H1 (cell line): ENCODE data around the gene STAU1. TPM values are rescaled to one million over a fixed set of nuclear protein-coding genes. Genes with fewer than 3 reads are reported as not detected.

Source experiments
- CTCF ChIA-PET: fragments of 300-600 bp; sonication (Branson Sonifier 250); formaldehyde crosslinking; loops from one replicate; lab custom pipeline; 2021; ENCODE audit not compliant: partially characterized antibody; lab: Charles Lee
- POLR2A ChIA-PET: fragments of 300-600 bp; sonication (Branson Sonifier 250); formaldehyde crosslinking; loops from one replicate; lab custom pipeline; 2021; ENCODE audit warnings: inconsistent platforms; ENCODE audit not compliant: partially characterized antibody; lab: Charles Lee
- DNase-seq, 2 experiments: peaks; one replicate each; pipeline versions ENCODE4 v3.0.0 to v3.0.0-alpha.2; 2010 to 2022; ENCODE audit warnings: low spot score in 2 of 2, low read depth in 1 of 2, mixed read lengths in 1 of 2
- FAIRE-seq: peaks from 2 replicates; lab custom pipeline; 2011; peaks lifted over from hg19 to GRCh38; lab: Jason Lieb, UNC
- H2AFZ ChIP-seq: 2 replicates; pipeline ENCODE4 v1.8.1; 2012; ENCODE audit warnings: low read length, inconsistent platforms
- H2AK5ac ChIP-seq: 2 replicates; pipeline ENCODE4 v1.6.1; 2013; ENCODE audit warnings: low read depth, low read length
- H2BK120ac ChIP-seq: replicated peaks from 2 replicates; pipeline ENCODE3; 2013; ENCODE audit warnings: low read depth, low read length, inconsistent platforms
- H2BK12ac ChIP-seq: 2 replicates; pipeline ENCODE4 v1.6.1; 2013; ENCODE audit warnings: low read depth, low read length
- H2BK15ac ChIP-seq: 2 replicates; pipeline ENCODE4 v1.6.1; 2013; ENCODE audit warnings: low read length
- H2BK20ac ChIP-seq: 2 replicates; pipeline ENCODE4 v1.6.1; 2013; ENCODE audit warnings: low read length
- H2BK5ac ChIP-seq: 2 replicates; pipeline ENCODE4 v1.6.1; 2013; ENCODE audit warnings: low read depth, low read length
- H3K14ac ChIP-seq: 2 replicates; pipeline ENCODE4 v1.6.1; 2013; ENCODE audit warnings: inconsistent platforms; ENCODE audit not compliant: insufficient read length
- H3K18ac ChIP-seq: 2 replicates; pipeline ENCODE4 v1.6.1; 2013; ENCODE audit warnings: low read length; ENCODE audit errors: extremely low read depth
- H3K23ac ChIP-seq: 2 replicates; pipeline ENCODE4 v1.6.1; 2013; ENCODE audit warnings: inconsistent platforms; ENCODE audit not compliant: insufficient read length
- H3K23me2 ChIP-seq: 2 replicates; pipeline ENCODE4 v1.6.1; 2013; ENCODE audit warnings: low read depth, low read length
- H3K27ac ChIP-seq: 2 replicates; pipeline ENCODE4 v1.6.1; 2011; ENCODE audit warnings: low read depth, low read length, inconsistent platforms
- H3K27me3 ChIP-seq, 4 experiments: replicated peaks in 1 of 4; 1 replicate in 1 of 4; 2 replicates in 3 of 4; pipeline versions ENCODE4 v1.6.1 to v1.8.1; 2011 to 2013; ENCODE audit warnings: low read length in 3 of 4, mild to moderate bottlenecking in 3 of 4, inconsistent platforms in 2 of 4, mixed read lengths in 2 of 4, moderate library complexity in 1 of 4; ENCODE audit not compliant: control insufficient read depth in 3 of 4, insufficient read depth in 3 of 4; ENCODE audit errors: extremely low read depth in 1 of 4
- H3K36me3 ChIP-seq, 4 experiments: 2 replicates each; pipeline versions ENCODE4 v1.6.1 to v1.8.1; 2011 to 2013; ENCODE audit warnings: mild to moderate bottlenecking in 4 of 4, low read length in 3 of 4, moderate library complexity in 2 of 4, control low read depth in 1 of 4, inconsistent platforms in 1 of 4; ENCODE audit not compliant: insufficient read depth in 4 of 4, control insufficient read depth in 2 of 4
- H3K4ac ChIP-seq: replicated peaks from 2 replicates; pipeline ENCODE3; 2013; ENCODE audit warnings: low read length, low read depth, mixed read lengths, inconsistent platforms; ENCODE audit not compliant: insufficient read length
- H3K4me1 ChIP-seq, 4 experiments: replicated peaks in 1 of 4; 1 replicate in 1 of 4; 2 replicates in 3 of 4; pipeline versions ENCODE4 v1.6.1 to v1.8.1; 2011 to 2013; ENCODE audit warnings: low read length in 3 of 4, inconsistent platforms in 2 of 4, mixed read lengths in 1 of 4; ENCODE audit not compliant: insufficient read depth in 4 of 4, control insufficient read depth in 3 of 4
- H3K4me2 ChIP-seq, 2 experiments: 2 replicates each; pipeline versions ENCODE4 v1.6.1 to v1.8.1; 2011 to 2013; ENCODE audit warnings: low read depth in 2 of 2, low read length in 2 of 2, control low read depth in 1 of 2, inconsistent platforms in 1 of 2, mild to moderate bottlenecking in 1 of 2; ENCODE audit not compliant: insufficient read depth in 1 of 2
- H3K4me3 ChIP-seq, 4 experiments: fragments of 200-600, 300-600 bp in 1 of 4; sonication (generic), shearing (Covaris generic), sonication (Bioruptor Twin) in 1 of 4; 2 replicates each; pipeline versions ENCODE4 v1.5.1 to v1.8.1; 2011 to 2016; ENCODE audit warnings: low read length in 4 of 4, low read depth in 3 of 4, control low read depth in 2 of 4, inconsistent platforms in 2 of 4, mild to moderate bottlenecking in 2 of 4, mixed read lengths in 1 of 4, moderate library complexity in 1 of 4; ENCODE audit not compliant: insufficient read depth in 2 of 4; ENCODE audit errors: extremely low read depth in 1 of 4
- H3K56ac ChIP-seq: replicated peaks from 2 replicates; pipeline ENCODE3; 2013; ENCODE audit warnings: low read depth, mild to moderate bottlenecking, mixed read lengths, low read length, inconsistent platforms; ENCODE audit not compliant: insufficient read length
- H3K79me1 ChIP-seq: 2 replicates; pipeline ENCODE4 v1.6.1; 2013; ENCODE audit warnings: low read depth, low read length, control low read depth
- H3K79me2 ChIP-seq, 2 experiments: 2 replicates each; pipeline versions ENCODE4 v1.6.1 to v1.8.1; 2012 to 2013; ENCODE audit warnings: low read length in 2 of 2, mild to moderate bottlenecking in 2 of 2, inconsistent platforms in 1 of 2; ENCODE audit not compliant: insufficient read depth in 2 of 2, control insufficient read depth in 1 of 2
- H3K9ac ChIP-seq, 4 experiments: replicated peaks in 1 of 4; 1 replicate in 1 of 4; 2 replicates in 3 of 4; pipeline versions ENCODE4 v1.6.1 to v1.8.1; 2011 to 2013; ENCODE audit warnings: low read depth in 3 of 4, low read length in 3 of 4, control low read depth in 2 of 4, mild to moderate bottlenecking in 2 of 4, moderate library complexity in 2 of 4, inconsistent platforms in 1 of 4; ENCODE audit errors: extremely low read depth in 1 of 4
- H3K9me3 ChIP-seq, 2 experiments: 2 replicates each; pipeline versions ENCODE4 v1.6.1 to v1.8.1; 2012 to 2013; ENCODE audit warnings: mild to moderate bottlenecking in 2 of 2, moderate library complexity in 2 of 2, control low read depth in 1 of 2, inconsistent platforms in 1 of 2, low read depth in 1 of 2, low read length in 1 of 2, mixed read lengths in 1 of 2; ENCODE audit not compliant: insufficient read depth in 2 of 2
- H4K20me1 ChIP-seq, 2 experiments: replicated peaks in 1 of 2; 2 replicates each; pipeline versions ENCODE3 to v1.8.1; 2011 to 2013; ENCODE audit warnings: inconsistent platforms in 2 of 2, low read length in 2 of 2, mild to moderate bottlenecking in 1 of 2; ENCODE audit not compliant: insufficient read depth in 2 of 2, control insufficient read depth in 1 of 2
- H4K5ac ChIP-seq: 2 replicates; pipeline ENCODE4 v1.6.1; 2013; ENCODE audit warnings: low read length, low read depth, mixed read lengths, inconsistent platforms; ENCODE audit not compliant: insufficient read length
- H4K8ac ChIP-seq: 2 replicates; pipeline ENCODE4 v1.8.0; 2013; ENCODE audit warnings: mild to moderate bottlenecking, moderate library complexity, low read length, inconsistent platforms; ENCODE audit not compliant: insufficient read depth; ENCODE audit errors: extremely low read depth
- H4K91ac ChIP-seq: replicated peaks from 2 replicates; pipeline ENCODE3; 2013; ENCODE audit warnings: low read length, mixed read lengths, inconsistent platforms; ENCODE audit not compliant: insufficient read length
- EGR1 ChIP-seq: IDR thresholded peaks from 2 replicates; pipeline ENCODE4 v1.6.1; 2011; ENCODE audit warnings: low read depth, low read length, borderline replicate concordance
- GTF2F1 ChIP-seq: IDR thresholded peaks from 2 replicates; pipeline ENCODE4 v1.6.1; 2012; ENCODE audit warnings: low read depth, low read length, improper control_type of control experiment, borderline replicate concordance
- HDAC2 ChIP-seq, 2 experiments: fragments of 300-600 bp in 1 of 2; sonication (generic) in 1 of 2; IDR thresholded peaks; 2 replicates each; pipeline ENCODE4 v1.6.1; 2011 to 2012; ENCODE audit warnings: low read depth in 2 of 2, low read length in 2 of 2, mild to moderate bottlenecking in 2 of 2, moderate library complexity in 2 of 2, borderline replicate concordance in 1 of 2, inconsistent platforms in 1 of 2
- MAFK ChIP-seq: IDR thresholded peaks from 2 replicates; pipeline ENCODE4 v1.6.1; 2012; ENCODE audit warnings: low read depth, mild to moderate bottlenecking, improper control_type of control experiment, low read length
- TCF12 ChIP-seq: IDR thresholded peaks from 2 replicates; pipeline ENCODE4 v1.6.1; 2011; ENCODE audit warnings: low read depth, mild to moderate bottlenecking, low read length
- WGBS, 2 experiments: shearing (Covaris generic) in 1 of 2; methylation state at CpG; one replicate each; pipeline versions ENCODE4 v1.1.6 to v1.1.7; 2013 to 2015; ENCODE audit warnings: low lambda C conversion rate in 2 of 2, mixed read lengths in 2 of 2, inconsistent platforms in 1 of 2, low coverage in 1 of 2, missing lambda C conversion rate in 1 of 2; ENCODE audit not compliant: insufficient replicate concordance in 2 of 2, insufficient coverage in 1 of 2, insufficient read length in 1 of 2; ENCODE audit errors: extremely low coverage in 1 of 2, missing lambda C conversion rate in 1 of 2; 5-methylcytosine and 5-hydroxymethylcytosine counted together
- polyA plus RNA-seq, 7 experiments: library from polyadenylated mRNA; depleted of rRNA in 3 of 7; stranded (reverse) in 5 of 7; unstranded in 2 of 7; fragments of >200 nt in 5 of 7; fragments of 200-250 nt in 2 of 7; gene quantifications; 1 replicate in 5 of 7; 2 replicates in 1 of 7; 4 replicates in 1 of 7; pipeline versions ENCODE4 v1.2.1 to v1.2.3, GENCODE V29; 2011 to 2013; ENCODE audit warnings: missing spikeins in 2 of 7, mixed read lengths in 2 of 7
- total RNA-seq: library from RNA; stranded (reverse); fragmentation: NEBNext Ultra II Directional; extraction: Animal tissue kit (Norgen Biotek cat#: 25700); gene quantifications from 2 replicates; pipeline ENCODE4 v1.2.1, GENCODE V29; 2021

The STAU1 gene
- total and polyA plus RNA-seq, 2 of the 8 experiments (the other 6 are each of a cell fraction or from before 2014, with no cell fraction given) = 41.4 to 107 TPM

- H3K36me3 ChIP-seq = peaks cover 0 to 10% (median 7%) of the 10 kb centered on the region in 4 experiments; a peak in 4 of 8 replicates
- no peak overlapping the region for H2BK20ac ChIP-seq
- H4K20me1 ChIP-seq = peaks cover 5 to 6% of the 10 kb centered on the region in 2 experiments
- H3K23me2 ChIP-seq = no peaks in the 10 kb centered on the region
- FAIRE-seq (no peak), DNase-seq (no peak)
- H2BK5ac ChIP-seq = no peak overlapping the region
- no peaks in the 10 kb centered on the region for H3K4me1 ChIP-seq
- peaks cover 0 to 81% of the 10 kb centered on the region in 2 experiments; a peak in 2 of 4 replicates for H3K79me2 ChIP-seq
- H2BK120ac ChIP-seq = no peak overlapping the region
- H3K27me3 ChIP-seq = no peaks in the 10 kb centered on the region
- CTCF ChIA-PET = interaction anchor here (1.0 to 2.1 kb wide), 5 partner anchors 11 to 61 kb away, joined by 3 to 8 read pairs (median 4); no protein-coding TSS in a partner anchor
- H3K4me2 ChIP-seq = no peak overlapping the region
- TF ChIP-seq EGR1 (no peak), MAFK (no peak), HDAC2 (IDR thresholded peaks at IDR 0.05; ENCODE audit: borderline replicate concordance in 1 of 2, low read depth in 2 of 2, low read length in 2 of 2) (no peak), GTF2F1 (no peak), TCF12 (no peak)
- no peak overlapping the region for H3K18ac ChIP-seq
- peaks cover 4% of the 10 kb centered on the region for H3K79me1 ChIP-seq
- H4K5ac ChIP-seq = no peak overlapping the region
- H3K9me3 ChIP-seq = no peaks in the 10 kb centered on the region
- H2AFZ ChIP-seq = no peak overlapping the region
- 94% methylated on average over 1 of the region's 1 CpG; no CpG with 5 or more reads in 1 of the 2 experiments for WGBS, 2 experiments
- H3K27ac ChIP-seq = no peak overlapping the region
- H2AK5ac ChIP-seq = no peak overlapping the region
- H3K14ac ChIP-seq = no peak overlapping the region
- no peak overlapping the region for H3K23ac ChIP-seq
- POLR2A ChIA-PET = interaction anchor here (0.6 to 2.6 kb wide), 5 partner anchors 17 to 117 kb away, joined by 3 to 8 read pairs (median 3); partner anchors contain the start of genes DDX27 and STAU1
- H4K91ac ChIP-seq = no peak overlapping the region
- H4K8ac ChIP-seq = no peak overlapping the region
- no peak overlapping the region for H3K4ac ChIP-seq
- H3K9ac ChIP-seq = no peak overlapping the region
- no peak overlapping the region for H2BK12ac ChIP-seq
- H3K56ac ChIP-seq = no peak overlapping the region
- H3K4me3 ChIP-seq = no peak overlapping the region
- H2BK15ac ChIP-seq = no peak overlapping the region
Observed at GRCh38 chr20:49166534-49167449, 21.3 kb downstream of the STAU1 start.
